BLaER1 (cell line): ENCODE measurements around the gene VWDE.

Source experiments
- H3K27ac ChIP-seq: shearing (Covaris generic); formaldehyde crosslinking; 2 replicates; pipeline ENCODE4 v1.8.1; 2022
- H3K27me3 ChIP-seq: shearing (Covaris generic); formaldehyde crosslinking; 2 replicates; pipeline ENCODE4 v1.8.1; 2022
- H3K36me3 ChIP-seq: shearing (Covaris generic); formaldehyde crosslinking; 2 replicates; pipeline ENCODE4 v1.8.1; 2022
- H3K4me1 ChIP-seq: shearing (Covaris generic); formaldehyde crosslinking; 2 replicates; pipeline ENCODE4 v1.8.1; 2022
- H3K4me2 ChIP-seq: shearing (Covaris generic); formaldehyde crosslinking; 2 replicates; pipeline ENCODE4 v1.8.1; 2022
- H3K4me3 ChIP-seq: shearing (Covaris generic); formaldehyde crosslinking; 2 replicates; pipeline ENCODE4 v1.8.1; 2022
- H3K9ac ChIP-seq: shearing (Covaris generic); formaldehyde crosslinking; 2 replicates; pipeline ENCODE4 v1.8.1; 2022
- H3K9me3 ChIP-seq: shearing (Covaris generic); formaldehyde crosslinking; 2 replicates; pipeline ENCODE4 v1.8.1; 2022
- H4K20me1 ChIP-seq: shearing (Covaris generic); formaldehyde crosslinking; 2 replicates; pipeline ENCODE4 v1.8.1; 2022
- Cebpa-rat ChIP-seq: shearing (Covaris generic); IDR thresholded peaks from 2 replicates; pipeline ENCODE4 v1.8.1; 2022

VWDE gene

DNA sequence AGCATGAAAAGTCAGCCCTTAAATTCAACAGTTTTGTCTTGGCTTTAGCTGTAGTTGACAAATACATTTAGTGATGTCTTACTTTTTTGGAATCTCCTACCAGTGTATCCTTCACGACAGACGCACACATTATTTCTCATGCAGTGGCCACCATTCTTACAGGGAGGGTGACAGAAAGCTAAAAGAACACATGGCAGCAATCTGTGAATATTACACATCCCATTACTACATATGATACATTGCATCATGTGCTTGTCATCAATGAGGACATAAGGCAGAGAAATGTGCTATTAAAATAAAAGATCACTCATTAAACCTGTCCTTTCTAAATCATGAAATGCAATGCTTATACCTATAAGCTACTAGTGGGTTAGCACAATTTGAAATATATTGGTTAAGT is 66.6 kb downstream of the VWDE start:
- H3K4me1 ChIP-seq = no peaks in the 10 kb centered on the region
- no peak overlapping the region for H3K4me2 ChIP-seq
- no peak overlapping the region for H3K4me3 ChIP-seq
- no peaks in the 10 kb centered on the region for H4K20me1 ChIP-seq
- no peaks in the 10 kb centered on the region for H3K9me3 ChIP-seq
- no peak overlapping the region for H3K9ac ChIP-seq
- no peaks in the 10 kb centered on the region for H3K36me3 ChIP-seq
- no peak overlapping the region for H3K27ac ChIP-seq
- no peak for TF ChIP-seq Cebpa-rat
- no peaks in the 10 kb centered on the region for H3K27me3 ChIP-seq

DNA sequence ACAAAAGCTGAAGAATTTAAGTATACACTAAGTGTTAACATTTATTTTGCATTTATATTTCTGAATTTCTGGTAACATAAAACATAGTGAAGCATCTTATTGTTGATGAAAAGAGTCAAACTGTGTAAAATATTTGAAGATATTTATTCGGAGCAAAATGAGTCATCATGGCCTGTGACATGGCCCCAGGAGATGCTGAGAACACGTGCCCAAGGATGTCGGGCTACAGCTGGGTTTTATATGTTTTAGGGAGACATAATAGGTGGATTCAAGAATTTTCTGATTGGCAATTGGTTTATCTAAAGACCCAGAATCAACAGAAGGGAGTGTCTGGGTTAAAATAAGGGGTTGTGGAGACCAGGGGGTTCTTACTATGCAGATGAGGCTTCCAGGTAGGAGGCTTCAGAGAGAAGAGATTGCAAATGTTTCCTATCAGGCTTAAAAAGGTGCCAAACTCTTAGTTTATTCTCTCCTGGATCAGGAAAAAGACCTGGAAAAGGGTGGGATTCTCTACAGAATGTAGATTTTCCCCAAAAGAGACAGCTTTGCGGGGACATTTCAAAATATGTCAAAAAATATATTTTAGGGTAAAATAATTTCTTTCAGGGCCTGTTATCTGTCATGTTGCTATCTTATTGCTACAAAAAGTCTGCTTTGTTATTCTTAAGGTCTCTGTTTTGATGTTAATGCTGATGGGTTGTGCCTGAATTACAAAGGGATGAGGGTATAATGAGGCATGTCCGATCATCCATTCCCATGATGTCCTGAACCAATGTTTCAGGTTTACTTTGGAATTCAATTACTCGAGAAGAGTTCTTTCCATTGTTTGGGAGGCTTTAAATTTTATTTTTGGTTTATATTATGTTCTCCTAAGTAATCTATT is 74.5 kb downstream of the VWDE start:
- no peaks in the 10 kb centered on the region for H3K4me1 ChIP-seq
- no peaks in the 10 kb centered on the region for H3K36me3 ChIP-seq
- no peak overlapping the region for H3K9ac ChIP-seq
- no peak for TF ChIP-seq Cebpa-rat
- H3K9me3 ChIP-seq = no peaks in the 10 kb centered on the region
- H3K4me2 ChIP-seq = no peak overlapping the region
- H4K20me1 ChIP-seq = no peaks in the 10 kb centered on the region
- no peak overlapping the region for H3K27ac ChIP-seq
- H3K27me3 ChIP-seq = no peaks in the 10 kb centered on the region
- H3K4me3 ChIP-seq = no peak overlapping the region

DNA sequence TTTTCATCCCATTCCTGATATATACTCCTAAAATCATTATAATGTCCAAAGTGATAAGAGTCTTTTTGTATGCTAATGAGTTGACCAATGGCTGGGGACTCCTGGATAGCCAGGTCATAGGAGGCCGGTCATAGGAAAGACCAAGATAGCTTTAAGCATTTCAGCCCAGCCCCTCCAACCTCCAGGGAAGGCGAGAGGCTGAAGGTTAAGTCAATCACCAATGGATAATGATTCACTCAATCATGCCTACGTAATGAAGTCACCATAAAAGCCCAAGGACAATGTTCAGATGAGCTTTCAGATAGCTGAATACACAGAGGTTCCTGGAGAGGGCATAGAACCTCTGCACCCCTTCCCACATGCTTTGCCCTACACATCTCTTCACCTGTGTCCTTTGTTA is 75.7 kb downstream of the VWDE start:
- no peaks in the 10 kb centered on the region for H3K4me1 ChIP-seq
- no peaks in the 10 kb centered on the region for H3K27me3 ChIP-seq
- no peak overlapping the region for H3K4me2 ChIP-seq
- no peaks in the 10 kb centered on the region for H3K36me3 ChIP-seq
- H4K20me1 ChIP-seq = no peaks in the 10 kb centered on the region
- no peaks in the 10 kb centered on the region for H3K9me3 ChIP-seq
- TF ChIP-seq Cebpa-rat = no peak
- no peak overlapping the region for H3K27ac ChIP-seq
- no peak overlapping the region for H3K9ac ChIP-seq
- H3K4me3 ChIP-seq = no peak overlapping the region

DNA sequence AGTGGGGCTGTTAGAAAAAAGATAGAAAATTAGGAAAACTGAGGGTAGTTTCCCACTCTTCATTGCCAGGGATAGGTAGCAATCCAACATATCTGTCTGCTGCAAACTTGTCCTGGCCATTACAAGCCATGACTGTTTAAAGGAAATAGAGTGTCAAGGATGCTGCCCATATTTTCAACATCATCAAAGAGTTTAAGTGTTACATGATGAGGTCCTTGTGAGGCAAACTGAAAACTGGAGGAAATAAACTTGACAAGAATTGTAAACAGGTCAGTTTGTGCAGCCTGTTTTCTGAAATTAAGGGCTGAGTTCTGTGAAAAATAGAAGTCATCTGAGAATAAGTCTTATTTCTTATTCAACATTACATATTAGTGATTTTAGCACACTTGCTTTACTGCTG is 78.0 kb downstream of the VWDE start:
- H3K4me2 ChIP-seq = no peak overlapping the region
- no peak overlapping the region for H3K9ac ChIP-seq
- H3K9me3 ChIP-seq = no peaks in the 10 kb centered on the region
- no peaks in the 10 kb centered on the region for H3K27me3 ChIP-seq
- H3K36me3 ChIP-seq = no peaks in the 10 kb centered on the region
- H3K4me3 ChIP-seq = no peak overlapping the region
- no peaks in the 10 kb centered on the region for H4K20me1 ChIP-seq
- no peaks in the 10 kb centered on the region for H3K4me1 ChIP-seq
- no peak for TF ChIP-seq Cebpa-rat
- H3K27ac ChIP-seq = no peak overlapping the region

DNA sequence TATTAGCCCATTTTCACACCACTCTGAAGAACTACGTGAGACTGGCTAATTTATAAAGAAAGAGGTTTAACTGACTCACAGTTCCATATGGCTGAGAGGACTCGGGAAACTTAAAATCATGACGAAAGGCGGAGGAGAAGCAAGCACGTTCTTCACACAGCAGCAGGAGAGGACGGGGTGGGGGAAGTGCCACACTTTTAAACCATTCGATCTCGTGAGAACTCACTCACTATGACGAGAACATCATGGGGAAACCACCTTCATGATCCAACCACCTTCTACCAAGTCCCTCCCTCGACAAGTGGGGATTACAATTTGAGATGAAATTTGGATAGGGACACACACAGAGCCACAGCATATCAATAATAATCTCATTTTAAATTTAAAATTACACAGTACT is 80.2 kb downstream of the VWDE start:
- Histone ChIP-seq H3K4me1 (no peaks in the 10 kb centered on the region), H4K20me1 (no peaks in the 10 kb centered on the region), H3K27ac (no peak overlapping the region), H3K9ac (no peak overlapping the region), H3K9me3 (no peaks in the 10 kb centered on the region), H3K27me3 (no peaks in the 10 kb centered on the region), H3K4me2 (no peak overlapping the region), H3K4me3 (no peak overlapping the region), H3K36me3 (no peaks in the 10 kb centered on the region)
- no peak for TF ChIP-seq Cebpa-rat

DNA sequence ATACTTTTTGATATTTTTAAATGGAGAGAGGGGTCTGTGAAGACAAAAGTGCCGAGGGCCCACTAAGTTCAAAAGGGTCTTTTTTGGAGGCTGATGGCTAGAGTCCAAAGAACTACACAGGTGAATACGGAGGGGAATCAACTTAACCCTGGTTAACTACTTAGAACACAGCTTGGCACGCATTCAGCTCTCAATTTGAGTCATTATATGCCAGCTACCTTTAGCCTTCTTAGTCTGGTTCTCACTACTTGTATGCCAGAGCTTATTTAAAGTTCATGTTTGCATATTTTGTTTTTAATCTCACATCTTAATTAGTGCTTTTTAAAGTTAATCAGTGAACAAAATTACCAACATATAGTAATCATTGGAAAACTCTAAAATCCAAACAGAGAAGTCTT is 80.8 kb downstream of the VWDE start:
- no peaks in the 10 kb centered on the region for H3K4me1 ChIP-seq
- no peaks in the 10 kb centered on the region for H3K36me3 ChIP-seq
- no peaks in the 10 kb centered on the region for H3K27me3 ChIP-seq
- H3K27ac ChIP-seq = no peak overlapping the region
- no peaks in the 10 kb centered on the region for H3K9me3 ChIP-seq
- no peak for TF ChIP-seq Cebpa-rat
- no peaks in the 10 kb centered on the region for H4K20me1 ChIP-seq
- no peak overlapping the region for H3K4me2 ChIP-seq
- H3K9ac ChIP-seq = no peak overlapping the region
- no peak overlapping the region for H3K4me3 ChIP-seq

DNA sequence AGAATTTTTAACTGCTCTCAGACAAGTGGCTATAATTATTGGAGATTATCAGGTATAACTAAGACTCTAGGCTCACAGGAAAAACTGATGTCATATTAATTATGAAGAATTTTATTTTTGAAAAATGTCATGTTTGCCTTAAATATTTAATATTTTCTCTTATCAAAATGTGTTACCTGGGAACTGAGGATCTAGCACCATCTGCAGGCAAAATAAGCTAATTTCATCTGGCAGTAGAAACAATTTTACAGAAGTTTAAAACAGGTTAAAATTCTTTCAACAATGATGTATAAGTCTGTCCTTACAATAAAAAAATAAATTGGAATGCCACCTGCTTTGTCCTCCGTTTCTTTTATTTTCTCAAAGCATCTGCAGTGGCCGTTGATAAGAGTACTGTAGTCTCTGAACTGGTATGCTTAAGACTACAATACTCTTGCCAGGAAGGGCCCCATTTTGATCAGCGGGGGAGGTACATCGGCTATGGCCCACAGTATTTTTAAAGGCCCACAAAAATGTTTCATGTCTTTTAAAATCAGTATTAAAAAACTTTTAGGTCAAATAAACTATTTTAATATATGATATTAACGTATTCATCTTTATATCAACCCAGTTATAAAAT is 81.3 kb downstream of the VWDE start:
- H3K27ac ChIP-seq = no peak overlapping the region
- H3K9me3 ChIP-seq = no peaks in the 10 kb centered on the region
- TF ChIP-seq Cebpa-rat = no peak
- no peaks in the 10 kb centered on the region for H3K36me3 ChIP-seq
- H3K9ac ChIP-seq = no peak overlapping the region
- no peaks in the 10 kb centered on the region for H4K20me1 ChIP-seq
- H3K4me2 ChIP-seq = no peak overlapping the region
- H3K4me3 ChIP-seq = no peak overlapping the region
- H3K27me3 ChIP-seq = no peaks in the 10 kb centered on the region
- no peaks in the 10 kb centered on the region for H3K4me1 ChIP-seq

DNA sequence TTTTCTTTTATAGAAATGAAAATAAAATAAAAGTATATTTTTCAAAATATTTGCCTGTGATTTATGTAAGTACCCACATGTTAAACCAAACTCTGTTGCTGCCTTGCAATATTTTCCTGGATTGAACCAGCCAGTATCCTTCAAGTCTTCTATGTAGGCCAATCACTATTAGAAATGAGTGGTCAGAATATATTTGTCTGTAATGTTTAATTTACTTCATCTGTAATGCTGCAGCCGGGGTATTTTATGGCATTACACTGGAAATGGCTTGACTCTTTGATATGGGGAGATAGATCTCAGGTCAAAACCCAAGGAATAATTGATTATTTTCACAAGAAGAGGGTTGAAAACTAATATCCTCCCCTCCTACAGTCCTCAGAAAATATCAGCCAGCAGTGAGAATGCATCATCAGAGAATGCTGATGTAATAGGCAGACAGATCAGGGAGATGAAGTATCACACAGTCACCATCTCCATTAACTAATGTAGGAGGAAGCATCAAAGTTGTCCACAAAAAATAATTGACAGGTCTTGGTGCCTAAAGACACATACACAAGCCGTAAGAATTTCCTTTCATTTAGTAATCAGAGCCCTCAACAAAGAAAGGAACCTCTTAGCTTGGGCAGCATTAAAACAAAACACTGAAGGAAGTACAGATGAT is 82.5 kb downstream of the VWDE start:
- no peak overlapping the region for H3K4me2 ChIP-seq
- no peak for TF ChIP-seq Cebpa-rat
- H3K27ac ChIP-seq = no peak overlapping the region
- H3K9ac ChIP-seq = no peak overlapping the region
- H3K9me3 ChIP-seq = no peaks in the 10 kb centered on the region
- H3K4me3 ChIP-seq = no peak overlapping the region
- no peaks in the 10 kb centered on the region for H3K27me3 ChIP-seq
- H3K4me1 ChIP-seq = no peaks in the 10 kb centered on the region
- no peaks in the 10 kb centered on the region for H4K20me1 ChIP-seq
- H3K36me3 ChIP-seq = no peaks in the 10 kb centered on the region

DNA sequence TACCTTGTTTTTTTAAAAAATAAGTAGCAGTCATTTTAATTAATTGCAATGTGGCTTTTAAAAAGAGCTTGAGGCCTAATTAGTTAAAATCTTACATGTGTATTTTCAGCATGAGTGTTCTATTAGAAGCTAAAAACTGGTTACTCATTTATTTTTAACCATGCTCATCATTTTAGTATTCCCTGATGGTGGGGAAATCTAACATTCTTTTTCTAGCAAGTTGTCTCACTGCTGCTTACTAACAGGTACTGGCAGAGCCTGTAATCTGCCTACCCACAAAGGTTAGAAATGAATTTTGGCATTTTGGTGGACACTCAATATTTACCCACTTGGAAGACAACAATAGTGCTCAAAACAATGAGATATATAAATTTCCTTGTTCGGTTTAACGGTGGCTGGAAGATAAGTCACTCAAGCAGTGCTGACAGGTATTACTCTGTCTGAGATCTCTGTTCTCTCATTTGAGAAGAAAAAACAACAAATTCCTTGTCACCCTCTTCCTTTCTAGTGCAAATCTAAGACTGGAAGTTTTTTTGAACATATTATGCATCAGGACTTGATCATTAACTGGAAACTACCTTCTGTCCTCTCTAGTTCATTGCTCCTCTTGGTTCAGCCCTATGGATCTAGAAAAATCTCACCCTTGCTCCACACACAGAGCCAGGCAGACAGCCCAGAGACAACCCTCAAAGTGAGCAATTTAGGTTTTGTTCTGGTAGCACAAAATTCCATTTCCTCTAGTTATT is 83.3 kb downstream of the VWDE start:
- no peaks in the 10 kb centered on the region for H4K20me1 ChIP-seq
- H3K9me3 ChIP-seq = no peaks in the 10 kb centered on the region
- H3K27ac ChIP-seq = no peak overlapping the region
- H3K4me1 ChIP-seq = no peaks in the 10 kb centered on the region
- H3K4me2 ChIP-seq = no peak overlapping the region
- no peak overlapping the region for H3K4me3 ChIP-seq
- H3K36me3 ChIP-seq = no peaks in the 10 kb centered on the region
- H3K9ac ChIP-seq = no peak overlapping the region
- no peak for TF ChIP-seq Cebpa-rat
- no peaks in the 10 kb centered on the region for H3K27me3 ChIP-seq
